GM19035 (cell line): Measurements from ENCODE around the gene PLEKHG5.

Experiments
- ATAC-seq: cut with Tn5 transposase; IDR thresholded peaks from one replicate; pipeline ENCODE4 v1.9.1; 2021; ENCODE audit not compliant: unreplicated experiment

Gene PLEKHG5

DNA sequence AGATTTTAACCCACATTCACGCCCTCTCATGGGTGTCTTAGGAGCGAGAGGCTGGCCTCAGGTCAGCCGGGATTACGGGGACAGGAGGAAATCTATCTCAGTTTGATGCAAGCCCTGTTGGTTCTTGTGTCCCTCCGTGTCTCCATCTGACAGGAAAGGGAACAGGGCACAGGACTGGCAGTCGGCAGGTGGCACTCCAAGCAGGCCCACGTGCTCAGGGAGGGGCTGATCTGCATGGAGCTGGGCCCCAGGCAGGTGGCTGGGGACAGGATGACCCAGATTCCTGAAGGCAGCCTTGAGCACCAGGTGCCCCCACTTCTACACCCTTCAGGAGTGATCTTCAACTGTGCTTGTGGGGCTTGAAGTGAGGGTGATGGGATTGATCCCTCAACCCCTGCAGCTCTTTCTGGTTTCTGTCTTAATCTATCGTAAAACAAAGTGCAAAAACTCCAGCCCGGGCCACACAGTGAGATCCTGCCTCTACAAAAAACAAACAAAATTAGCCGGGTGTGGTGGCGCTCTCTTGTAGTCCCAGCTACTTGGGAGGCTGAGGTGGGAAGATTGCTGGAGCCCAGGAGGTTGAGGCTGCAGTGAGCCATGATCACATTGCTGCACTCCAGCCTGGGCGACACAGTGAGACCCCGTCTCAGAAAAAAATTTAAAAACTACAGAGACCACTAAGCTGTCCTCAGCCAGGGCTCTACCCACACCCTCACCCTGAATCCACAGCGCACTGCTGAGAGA is 8.3 kb downstream of the PLEKHG5 start:
- no peak for ATAC-seq

DNA sequence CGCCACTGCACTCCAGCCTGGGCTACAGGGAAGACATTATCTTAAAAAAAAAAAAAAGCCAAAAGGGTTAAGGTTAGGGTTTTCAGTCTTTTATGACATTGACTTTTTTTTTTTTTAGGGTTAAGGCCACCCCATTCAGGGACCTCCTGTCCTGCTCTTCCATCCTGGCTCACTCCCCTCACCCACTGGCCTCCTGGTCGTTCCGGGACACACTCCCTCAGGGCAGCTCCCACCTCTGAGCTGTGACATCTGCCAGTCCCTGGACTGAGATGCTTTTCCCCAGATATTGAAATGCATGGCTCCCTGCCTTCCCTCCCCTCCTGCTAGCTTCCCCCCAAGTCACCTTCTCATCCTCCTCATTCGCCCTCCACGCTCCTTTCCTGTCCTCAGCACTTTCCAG is 9.6 kb downstream of the PLEKHG5 start:
- ATAC-seq, result no peak

DNA sequence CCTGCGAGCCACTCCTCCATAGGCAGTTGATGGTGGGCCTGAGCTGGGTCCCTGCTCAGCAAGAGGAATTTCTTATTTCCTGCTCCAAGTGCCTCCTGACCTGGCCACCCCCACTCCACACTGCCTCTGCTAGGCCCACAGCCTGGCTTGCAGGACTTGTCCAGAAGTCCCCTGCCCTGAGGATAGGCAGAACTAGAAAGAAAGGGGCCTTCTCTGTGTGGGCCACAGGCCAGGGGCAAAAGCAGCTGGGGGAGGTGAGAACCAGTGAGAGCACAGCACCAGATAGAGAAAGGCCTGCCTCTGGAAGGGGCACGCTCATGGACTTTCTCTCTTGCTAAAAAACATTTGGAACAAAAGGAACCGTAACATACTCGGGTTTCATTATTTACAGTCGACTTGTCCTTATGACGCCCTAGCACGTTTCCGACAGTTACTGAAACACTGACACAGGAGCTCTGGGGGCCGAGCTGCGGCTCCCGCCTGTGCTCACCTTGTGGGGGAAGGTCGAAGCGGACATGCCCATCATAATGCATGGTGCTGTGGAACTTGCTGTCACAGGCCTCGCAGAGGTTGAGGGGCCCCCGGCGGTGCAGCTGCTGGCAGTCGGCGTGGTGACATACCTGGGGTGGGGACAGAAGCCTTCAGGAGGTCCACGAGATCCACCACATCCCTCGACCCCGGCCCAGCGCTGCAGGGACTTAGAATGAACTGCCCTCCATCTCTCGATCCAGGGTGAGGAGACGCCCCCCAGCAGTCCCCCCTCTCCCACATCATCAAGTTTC is 14.2 kb downstream of the PLEKHG5 start:
- no peak for ATAC-seq

DNA sequence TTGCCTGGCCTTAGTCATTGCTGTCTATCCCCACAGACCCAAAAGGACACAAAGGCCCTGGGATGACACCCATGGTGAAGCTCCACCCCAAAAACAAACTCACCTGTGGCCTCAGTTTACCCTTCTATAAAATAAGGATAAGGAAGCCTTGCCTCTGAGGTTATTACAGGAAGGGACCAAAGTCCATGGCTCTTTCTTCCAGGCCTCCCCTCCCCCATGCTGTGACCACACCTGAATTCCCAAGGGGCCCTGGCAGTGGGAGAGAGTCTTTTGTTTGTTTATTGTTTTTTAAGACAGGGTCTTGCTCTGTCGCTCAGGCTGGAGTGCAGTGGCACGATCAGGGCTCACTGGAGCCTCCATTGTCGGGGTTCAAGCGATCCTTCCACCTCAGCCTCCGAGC is 15.0 kb downstream of the PLEKHG5 start:
- no peak for ATAC-seq

DNA sequence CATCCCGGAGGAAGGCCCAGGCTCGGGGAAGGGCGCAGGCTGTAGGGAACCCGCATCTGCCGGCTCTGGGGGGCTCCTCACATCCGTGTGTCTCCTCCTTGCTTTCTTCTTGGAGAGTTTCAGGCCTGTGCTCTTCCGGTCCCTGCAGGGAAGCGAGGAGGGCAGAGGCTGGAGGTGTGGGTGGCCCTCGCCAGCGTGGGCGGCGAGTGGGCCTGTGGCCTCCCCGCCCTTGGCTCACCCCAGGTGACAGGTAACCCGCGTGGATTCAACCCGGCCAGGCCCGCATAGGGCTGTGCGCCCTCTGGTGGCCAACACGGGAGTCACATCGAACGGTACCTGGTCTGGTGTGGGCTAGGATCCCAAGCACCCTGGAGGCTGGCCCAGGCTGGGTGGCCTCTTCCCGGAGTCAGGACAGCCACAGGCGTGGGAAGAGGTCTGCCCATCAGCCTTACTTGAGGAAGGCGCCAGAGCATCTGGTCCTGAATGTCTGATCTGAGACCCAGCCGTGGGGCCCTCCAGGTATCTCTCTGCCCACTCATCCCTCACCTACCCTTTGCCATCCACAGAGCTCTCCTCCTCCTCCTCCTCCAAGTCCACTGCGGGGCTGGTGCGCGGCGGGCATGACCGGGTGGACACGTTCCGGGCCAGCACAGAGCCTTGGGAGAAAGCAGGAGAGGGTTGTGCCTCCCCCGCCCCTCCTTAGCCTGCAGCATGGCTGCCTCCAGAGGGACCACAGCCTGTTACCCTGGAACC is 15.9 kb downstream of the PLEKHG5 start:
- peak; percentile 65 for ATAC-seq

DNA sequence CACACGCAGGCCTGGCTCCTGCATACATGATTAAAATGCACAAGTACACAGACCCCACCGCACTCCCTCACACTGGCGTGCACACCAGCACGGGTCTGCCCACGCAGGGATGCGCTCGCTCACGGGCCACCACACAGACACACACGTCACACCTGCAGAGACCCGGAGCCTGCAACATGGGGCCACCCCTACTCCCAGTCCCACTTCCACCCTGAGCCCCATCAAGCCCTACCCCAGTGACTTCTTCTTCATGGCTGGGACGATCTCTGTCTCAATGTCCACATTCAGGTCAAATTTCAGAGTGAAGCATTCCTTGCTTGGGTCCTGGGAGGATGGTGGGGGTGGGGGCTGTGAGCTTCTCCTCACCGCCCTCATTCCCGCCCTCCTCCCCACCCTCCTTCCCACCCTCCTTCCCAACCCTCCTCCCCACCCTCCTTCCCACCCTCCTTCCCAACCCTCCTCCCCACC is 16.6 kb downstream of the PLEKHG5 start:
- no peak for ATAC-seq

DNA sequence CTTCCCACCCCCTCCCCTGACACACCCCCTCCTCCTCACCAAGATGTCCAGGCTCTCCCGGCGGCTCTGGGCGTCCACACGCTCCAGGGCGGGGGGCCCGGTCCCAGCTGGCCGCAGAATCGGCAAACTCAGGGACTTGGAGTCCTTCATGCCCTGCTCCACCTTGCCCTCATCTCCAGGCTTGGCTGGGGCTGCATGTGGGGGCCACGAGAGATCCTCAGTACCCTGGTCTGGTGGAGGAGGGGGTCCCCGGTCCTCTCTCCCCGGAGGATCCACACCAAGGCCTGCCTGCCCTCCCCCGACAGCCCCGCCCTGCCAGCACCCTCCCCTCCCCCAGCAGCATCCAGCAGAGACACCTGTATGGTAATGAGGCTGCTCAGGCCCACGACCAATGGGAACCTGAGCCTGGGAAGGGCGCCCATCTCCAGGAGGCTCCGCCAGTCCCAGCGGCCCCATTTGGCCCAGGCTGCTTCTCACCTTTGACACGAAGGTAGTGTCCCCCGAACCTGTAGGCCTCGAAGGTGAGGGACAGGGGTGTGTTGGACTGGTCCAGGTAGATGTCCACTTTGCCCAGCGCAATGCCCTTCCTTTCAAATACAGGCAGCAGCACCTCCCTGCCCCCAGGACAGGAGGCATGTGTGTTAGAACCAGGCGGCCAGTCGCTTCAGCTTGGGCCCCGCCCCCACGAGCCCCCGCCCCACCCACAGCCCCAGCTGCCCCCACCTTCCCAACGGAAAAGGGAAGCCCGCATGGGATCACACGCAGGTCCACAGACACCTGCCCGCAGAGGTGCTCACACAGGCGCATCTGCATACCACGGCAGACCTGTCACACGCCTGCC is 17.3 kb downstream of the PLEKHG5 start:
- ATAC-seq, result no peak

DNA sequence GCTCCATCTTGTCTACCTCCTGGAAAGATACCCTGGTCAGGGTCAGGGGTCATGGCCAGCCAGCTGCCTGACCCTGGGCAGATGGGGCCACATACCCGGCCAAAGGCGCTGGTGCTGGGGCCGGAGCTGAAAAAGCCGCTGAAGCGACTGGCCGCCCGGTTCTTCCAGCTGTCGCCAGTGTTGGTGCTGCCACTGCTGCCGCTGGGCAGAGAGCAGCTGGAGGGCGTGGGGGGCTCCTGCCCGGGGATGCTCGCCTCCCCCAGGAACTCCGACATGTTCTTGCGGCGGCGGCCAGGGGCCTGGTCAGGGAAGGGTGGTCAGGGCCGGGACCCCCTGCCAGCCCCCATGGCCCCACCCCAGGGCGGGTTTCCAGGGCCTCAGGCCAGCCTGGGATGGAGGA is 18.3 kb downstream of the PLEKHG5 start:
- no peak for ATAC-seq

DNA sequence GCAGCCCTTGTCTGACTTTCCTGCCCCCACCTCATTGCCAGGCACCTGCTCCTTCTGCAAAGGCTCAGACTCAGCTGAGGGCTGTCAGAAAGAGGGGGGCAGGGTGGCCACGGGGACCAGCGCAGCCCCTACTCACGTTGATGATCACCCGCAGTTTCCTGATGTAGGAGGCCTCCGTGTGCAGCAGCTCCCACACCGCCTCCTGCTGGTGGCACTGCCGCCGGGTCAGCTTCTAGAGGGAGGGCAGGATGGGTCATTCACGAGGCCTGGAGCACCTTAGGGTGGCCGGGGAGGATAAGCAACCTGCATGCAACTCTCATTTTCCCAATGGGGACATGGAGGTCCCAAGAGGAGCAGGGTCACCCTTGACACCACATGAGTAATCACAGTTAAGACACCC is 19.1 kb downstream of the PLEKHG5 start:
- no peak for ATAC-seq

DNA sequence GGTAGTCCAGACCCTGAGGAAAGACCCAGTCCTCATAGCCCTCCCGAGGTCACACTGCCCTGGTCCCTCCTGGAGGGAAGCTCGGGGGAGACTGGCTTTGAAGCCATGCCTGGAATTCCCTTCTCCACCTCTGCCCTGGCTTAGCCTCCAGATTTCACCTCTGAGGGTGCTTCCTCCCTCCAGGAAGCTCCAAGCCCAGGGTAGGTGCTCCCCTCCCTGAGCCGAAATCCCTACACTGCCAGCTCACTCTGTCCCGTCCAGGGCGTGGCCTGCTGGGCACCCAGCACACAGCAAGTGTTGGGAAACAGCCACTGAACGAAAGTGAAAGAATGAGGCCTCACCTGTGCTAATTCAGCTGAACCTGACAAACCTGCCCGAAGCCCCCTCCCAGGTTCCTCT is 19.5 kb downstream of the PLEKHG5 start:
- ATAC-seq, result no peak

DNA sequence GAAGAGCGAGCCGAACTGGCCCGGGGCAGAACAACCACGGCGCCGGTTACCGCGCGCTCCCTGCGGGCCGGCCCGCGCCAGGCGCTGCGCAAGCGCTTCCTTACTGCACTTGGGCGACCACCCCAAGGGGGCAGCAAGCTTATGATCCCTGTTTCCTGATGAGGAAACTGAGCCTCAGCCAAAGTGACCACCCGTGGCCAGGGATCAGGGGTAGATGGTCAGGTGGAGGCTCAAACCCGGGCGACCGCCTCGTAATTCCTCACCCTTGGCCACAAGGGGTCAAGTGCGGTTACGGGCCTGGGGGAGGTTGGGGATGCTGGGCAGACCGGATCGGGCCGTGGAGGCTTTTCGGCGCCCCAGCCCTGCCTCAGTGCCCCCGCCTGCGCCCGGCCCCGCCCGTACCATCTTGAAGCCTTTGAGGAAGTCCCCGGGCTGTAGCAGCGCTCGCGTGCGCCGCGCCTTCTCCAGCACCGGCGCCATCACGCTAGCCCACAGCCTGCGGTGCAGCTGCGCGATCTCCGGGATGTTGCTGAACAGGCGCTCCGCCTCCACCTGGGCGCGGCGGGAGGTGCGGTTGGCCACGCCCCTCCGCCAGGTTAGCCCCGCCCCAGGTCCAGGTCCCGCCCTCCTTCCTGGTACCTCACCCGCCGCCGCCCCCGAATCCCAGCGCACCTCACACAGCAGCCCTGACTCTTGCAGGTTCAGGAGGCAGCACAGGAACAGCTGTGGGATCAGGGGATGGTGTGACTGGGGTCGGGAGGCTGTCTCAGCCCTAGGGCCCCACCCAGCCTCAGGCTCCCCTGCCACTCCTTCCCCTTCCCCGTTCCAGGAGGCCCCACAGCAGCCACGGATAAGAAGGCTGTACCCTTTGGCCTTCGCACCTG is 20.1 kb downstream of the PLEKHG5 start:
- no peak for ATAC-seq

DNA sequence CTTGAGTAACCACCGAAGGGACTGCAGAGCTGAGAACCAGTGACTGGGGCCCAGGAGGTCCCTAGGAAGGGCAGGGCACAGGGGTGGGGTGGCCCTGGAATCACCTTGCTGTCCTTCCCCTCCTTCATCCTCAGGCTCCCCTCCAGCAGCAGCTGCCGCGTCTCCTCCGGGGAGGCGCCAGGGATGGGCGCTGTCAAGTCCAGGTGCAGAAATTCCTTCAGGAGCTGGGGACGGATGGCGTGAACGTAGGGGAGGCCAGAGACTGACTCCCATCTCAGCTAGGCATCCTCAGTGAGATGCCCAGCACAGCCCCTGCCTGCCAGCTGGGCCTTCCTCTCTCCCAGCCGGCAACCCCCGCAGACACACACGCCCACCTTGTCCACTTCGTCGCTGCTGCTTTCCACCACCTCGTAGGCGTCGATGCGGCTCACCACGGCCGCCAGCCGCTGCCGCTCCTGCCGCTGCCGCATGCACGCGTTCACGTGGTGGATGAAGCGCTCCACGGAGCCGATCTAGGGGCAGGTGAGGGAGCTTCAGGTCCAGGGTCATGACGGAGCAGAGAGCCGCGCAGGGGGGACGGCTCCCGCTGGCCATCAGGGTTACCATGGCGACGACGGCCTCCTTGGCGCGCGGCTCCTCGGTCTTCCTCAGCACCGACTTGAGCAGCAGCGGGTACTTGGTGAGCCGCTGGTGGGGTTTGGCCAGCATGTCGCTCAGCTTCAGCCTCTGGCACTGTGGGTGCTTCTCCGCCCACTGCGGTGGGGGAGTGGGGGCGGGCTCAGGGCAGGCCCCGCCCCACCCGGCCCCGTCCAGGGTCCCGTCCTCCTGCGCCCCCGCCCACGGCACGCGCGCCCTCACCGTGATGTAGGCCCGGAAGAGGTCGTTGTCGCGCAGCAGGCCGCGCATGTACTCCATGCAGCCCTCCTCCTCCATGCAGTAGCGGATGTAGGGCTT is 21.1 kb downstream of the PLEKHG5 start:
- ATAC-seq, result no peak

DNA sequence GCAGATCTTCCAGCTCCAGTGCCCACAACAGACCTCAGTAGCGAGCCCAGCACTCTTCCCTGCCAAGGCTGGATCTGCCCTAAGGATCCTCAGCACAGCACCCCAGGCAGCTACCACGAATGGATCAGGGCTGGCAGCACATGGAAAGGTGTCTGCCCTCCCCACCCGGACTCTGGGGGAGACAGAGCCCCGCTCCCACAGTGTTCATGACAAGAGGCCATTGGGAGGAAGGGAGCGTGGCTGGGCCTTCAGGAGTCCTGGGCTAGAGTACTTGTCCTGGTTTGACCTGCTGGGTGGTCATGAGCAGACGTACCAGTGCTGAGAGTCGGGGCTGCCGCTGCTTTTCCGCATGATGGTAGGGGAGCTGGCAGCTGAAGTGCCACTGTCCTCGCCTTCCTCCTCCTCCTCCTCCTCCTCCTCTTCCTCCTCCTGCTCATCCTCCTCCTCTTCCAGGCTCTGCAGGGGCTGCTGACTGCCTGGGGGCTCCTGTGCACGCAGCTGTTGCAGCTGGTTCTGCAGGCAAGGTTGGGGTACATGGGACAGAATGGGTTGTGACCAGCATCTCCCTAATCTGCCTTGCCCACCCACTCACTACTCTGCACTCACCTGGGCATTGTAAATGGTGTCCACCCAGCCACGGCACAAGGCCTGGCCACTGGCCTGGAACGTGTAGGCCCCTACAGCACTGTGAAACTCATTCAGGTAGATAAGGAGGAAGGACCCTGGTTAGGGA is 22.6 kb downstream of the PLEKHG5 start:
- no peak for ATAC-seq

DNA sequence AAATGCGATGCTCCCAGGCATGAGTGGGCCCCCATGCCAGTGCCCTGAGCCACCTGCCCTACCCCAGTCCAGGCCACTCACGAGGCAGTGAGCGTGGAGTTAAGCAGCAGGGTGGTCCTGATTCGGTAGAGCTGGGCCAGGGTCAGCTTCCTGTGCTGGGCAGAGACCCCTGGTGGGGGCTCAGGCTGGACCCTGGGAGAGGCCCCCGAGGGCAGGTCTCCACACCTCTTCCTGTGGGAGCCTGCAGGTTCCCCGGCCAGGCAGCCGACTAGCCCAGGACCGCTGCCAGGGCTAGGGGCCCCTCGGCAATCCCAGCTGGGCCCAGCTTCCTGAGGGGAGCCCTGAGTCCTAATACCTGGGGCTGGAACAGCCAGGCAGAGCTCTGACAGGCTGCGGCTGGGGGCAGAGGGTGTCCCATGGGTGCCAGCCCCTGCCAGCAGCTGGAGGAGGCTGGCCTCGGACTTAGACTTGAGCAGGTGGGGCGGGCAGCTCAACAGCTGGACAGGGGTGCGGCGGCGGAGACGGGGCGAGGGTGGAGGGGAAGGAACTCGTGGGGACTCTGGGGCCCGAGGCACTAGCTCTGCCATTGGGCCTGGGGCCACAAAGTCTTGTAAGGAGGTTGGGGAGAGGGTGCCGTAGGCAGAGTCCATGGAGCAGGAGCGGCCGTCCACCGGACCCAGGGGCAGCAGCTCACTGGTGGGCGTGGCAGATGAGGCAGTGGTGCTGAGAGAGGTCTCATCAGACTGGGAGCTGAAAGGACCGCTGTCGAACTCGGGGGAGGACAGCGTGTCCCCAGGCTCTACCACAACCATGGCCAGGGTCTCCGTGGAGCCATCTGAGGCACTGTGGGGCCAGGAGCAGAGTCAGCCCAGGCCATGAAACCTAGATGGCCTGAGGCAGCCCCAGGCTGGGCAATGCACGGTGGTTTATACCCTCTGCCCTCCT is 23.5 kb downstream of the PLEKHG5 start:
- no peak for ATAC-seq

DNA sequence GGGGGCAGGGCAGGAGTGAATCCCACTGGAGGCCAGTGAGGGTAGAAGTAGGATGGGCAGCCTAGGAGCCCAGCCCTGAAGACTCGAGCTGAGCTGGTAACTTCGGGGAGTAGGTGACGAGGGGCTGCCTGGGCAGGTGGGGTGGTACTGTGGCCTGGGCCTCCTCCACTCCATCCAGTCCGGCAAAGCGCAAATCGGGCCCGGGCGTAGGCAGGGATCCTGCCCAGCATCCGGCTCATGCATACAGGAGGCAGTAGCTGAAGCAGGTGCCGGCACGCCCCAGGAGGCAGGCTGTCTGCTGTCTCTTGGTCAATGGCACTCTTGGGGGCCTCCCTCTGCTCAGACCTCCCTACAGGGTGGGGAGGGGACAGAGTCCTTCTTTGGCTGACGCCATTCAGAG is 24.2 kb downstream of the PLEKHG5 start:
- ATAC-seq, result no peak

DNA sequence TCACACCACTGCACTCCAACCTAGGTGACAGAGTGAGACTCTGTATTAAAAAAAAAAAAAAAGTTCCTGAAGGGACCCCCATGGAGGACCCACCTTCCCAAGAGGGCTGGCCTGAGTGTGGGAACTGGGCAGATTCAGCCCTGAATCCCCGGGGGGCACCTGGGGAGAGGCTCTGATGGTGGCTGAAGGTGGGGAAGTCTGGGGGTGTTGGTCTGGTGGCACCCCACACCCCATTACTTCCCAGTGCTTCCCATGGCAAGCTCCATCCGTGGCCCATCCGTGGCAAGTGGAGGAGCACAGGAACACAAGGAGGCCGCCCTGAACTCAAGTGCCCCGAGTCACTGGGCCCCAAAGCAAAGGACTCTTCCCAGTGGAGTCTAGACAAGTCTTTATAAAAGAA is 24.7 kb downstream of the PLEKHG5 start:
- no peak for ATAC-seq

DNA sequence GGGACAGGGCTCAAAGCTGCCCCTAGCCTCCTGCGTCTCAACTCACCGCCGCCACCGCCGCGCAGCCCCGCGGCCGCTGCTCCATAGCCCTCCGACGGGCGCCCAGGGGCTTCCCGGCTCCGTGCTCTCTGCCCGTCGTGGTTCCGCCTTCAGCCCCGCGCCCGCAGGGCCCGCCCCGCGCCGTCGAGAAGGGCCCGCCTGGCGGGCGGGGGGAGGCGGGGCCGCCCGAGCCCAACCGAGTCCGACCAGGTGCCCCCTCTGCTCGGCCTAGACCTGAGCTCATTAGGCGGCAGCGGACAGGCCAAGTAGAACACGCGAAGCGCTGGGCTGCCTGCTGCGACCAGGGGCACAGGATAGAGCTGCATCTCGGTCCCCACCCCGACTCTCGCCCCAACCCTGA is 25.4 kb downstream of the PLEKHG5 start, which contains the start of gene TNFRSF25:
Gene TNFRSF25 (minus strand): TSS at position 151 of the 400 bp plus-strand sequence. CDS start 66 bp downstream, at position 85.
- ATAC-seq, result no peak
